ENCODE results near the gene CLMN.

- TF ChIP-seq CTCF (IDR thresholded peaks at IDR 0.05; ENCODE audit: poor library complexity, severe bottlenecking): no peak
- TF ChIP-seq EZH2 (IDR thresholded peaks at IDR 0.05; ENCODE audit: borderline replicate concordance, insufficient read depth, low read length, poor library complexity, severe bottlenecking): no peak
- no peak for TF ChIP-seq REST (IDR thresholded peaks at IDR 0.05; ENCODE audit: borderline replicate concordance)
- no peak for TF ChIP-seq TAF1 (IDR thresholded peaks at IDR 0.05; ENCODE audit: low read depth)
- no peak for TF ChIP-seq POLR2AphosphoS5 (IDR thresholded peaks at IDR 0.05)
- no peak for TF ChIP-seq EP300 (conservative IDR thresholded peaks at IDR 0.05; ENCODE audit: poor library complexity, severe bottlenecking)
Measured at GRCh38 chr14:95206534-95206933, 113.2 kb downstream of the CLMN start.

All from neural cell (in vitro differentiated cells).